K562 (cell line): ENCODE results near the gene HIPK2. TPM values are rescaled to one million over a fixed set of nuclear protein-coding genes. Genes with fewer than 3 reads are reported as not detected.

Source experiments
- BDP1 ChIP-seq: IDR thresholded peaks from 3 replicates; pipeline ENCODE4 v1.6.1; 2011; ENCODE audit not compliant: insufficient read length, insufficient read depth
- KAT8 ChIP-seq: fragments of 450-650 bp; IDR thresholded peaks from 2 replicates; pipeline ENCODE4 v1.6.1; 2016; ENCODE audit warnings: low read depth, mild to moderate bottlenecking
- NFXL1 ChIP-seq: fragments of 450-650 bp; formaldehyde crosslinking; IDR thresholded peaks from 2 replicates; pipeline ENCODE4 v1.4.0; 2021; ENCODE audit warnings: mild to moderate bottlenecking
- NKRF ChIP-seq: fragments of 450-650 bp; IDR thresholded peaks from 2 replicates; pipeline ENCODE4 v1.6.1; 2016; ENCODE audit warnings: borderline replicate concordance
- NR2F6 ChIP-seq: fragments of 450-650 bp; formaldehyde crosslinking; IDR thresholded peaks from 2 replicates; pipeline ENCODE4 v1.4.0; 2020; ENCODE audit warnings: mild to moderate bottlenecking
- PTTG1 ChIP-seq: fragments of 450-650 bp; IDR thresholded peaks from 2 replicates; pipeline ENCODE4 v1.6.1; 2016; ENCODE audit warnings: low read depth, mild to moderate bottlenecking, missing genetic modification characterization, missing compliant biosample characterization
- SMAD3 ChIP-seq: fragments of 450-650 bp; formaldehyde crosslinking; conservative IDR thresholded peaks from 2 replicates; pipeline ENCODE4 v1.4.0; 2020; ENCODE audit warnings: mild to moderate bottlenecking
- TEAD4 ChIP-seq, 2 experiments: sonication (generic) in 1 of 2; formaldehyde crosslinking in 1 of 2; IDR thresholded peaks; 2 replicates each; pipeline versions ENCODE4 v1.6.1 to v1.8.0; 2012 to 2022; ENCODE audit warnings: borderline replicate concordance in 1 of 2, inconsistent platforms in 1 of 2, low read length in 1 of 2, mild to moderate bottlenecking in 1 of 2, missing genetic modification reagents in 1 of 2
- ZBTB11 ChIP-seq, 3 experiments: fragments of 200-800 bp in 1 of 3; fragments of 250-450 bp in 1 of 3; fragments of 450-650 bp in 1 of 3; sonication (Bioruptor Pico) in 1 of 3; sonication (Bioruptor generic) in 1 of 3; formaldehyde crosslinking in 1 of 3; IDR thresholded peaks; 2 replicates each; pipeline versions ENCODE4 v1.6.1 to v1.8.0; 2016 to 2022; ENCODE audit warnings: mild to moderate bottlenecking in 2 of 3, missing genetic modification characterization in 2 of 3, missing compliant biosample characterization in 1 of 3, moderate library complexity in 1 of 3
- ZNF24 ChIP-seq: fragments of 450-650 bp; IDR thresholded peaks from 2 replicates; pipeline ENCODE4 v1.6.1; 2016
- ZNF277 ChIP-seq: fragments of 250-450 bp; sonication (Bioruptor Pico); IDR thresholded peaks from 2 replicates; pipeline ENCODE4 v1.8.0; 2022; ENCODE audit warnings: inconsistent platforms, mild to moderate bottlenecking, moderate library complexity, borderline replicate concordance
- ZNF445 ChIP-seq: fragments of 250-450 bp; sonication (Bioruptor Pico); IDR thresholded peaks from 2 replicates; pipeline ENCODE4 v1.4.0; 2020; ENCODE audit warnings: low read depth, mild to moderate bottlenecking, moderate library complexity
- ZNF766 ChIP-seq: fragments of 200-800 bp; sonication (Bioruptor generic); conservative IDR thresholded peaks from 2 replicates; pipeline ENCODE4 v1.6.1; 2016; ENCODE audit warnings: missing genetic modification characterization, missing compliant biosample characterization
- polyA plus RNA-seq, 8 experiments: library from polyadenylated mRNA; depleted of rRNA in 4 of 8; stranded (reverse) in 5 of 8; unstranded in 3 of 8; fragments of >200 nt; fragmentation: Nextera tagmentation in 2 of 8; fragmentation: Illumina TruSeq in 1 of 8; extraction: Ambion mirVana in 2 of 8; extraction: Trizol in 1 of 8; gene quantifications; 2 replicates each; pipeline versions ENCODE4 v1.2.1 to v1.2.3, GENCODE V29; 2011 to 2014; ENCODE audit warnings: inconsistent platforms in 1 of 8, missing spikeins in 1 of 8
- total RNA-seq, 7 experiments: library from RNA; depleted of rRNA in 6 of 7; stranded (reverse); fragments of >200 nt in 6 of 7; fragmentation: Illumina TruSeq in 2 of 7; extraction: Trizol in 2 of 7; gene quantifications; 2 replicates each; pipeline versions ENCODE4 v1.2.1 to v1.2.3, GENCODE V29; 2011 to 2021; ENCODE audit warnings: low replicate concordance in 1 of 7
- TF ChIP-seq, protein P1 (sequence below): fragments of 450-650 bp; IDR thresholded peaks from 2 replicates; pipeline ENCODE4 v1.7.1; 2018; ENCODE audit warnings: mild to moderate bottlenecking, low read depth; ENCODE audit not compliant: partially characterized antibody
- TF ChIP-seq, protein P2 (sequence below): sonication (generic); formaldehyde crosslinking; IDR thresholded peaks from 2 replicates; pipeline ENCODE4 v1.8.1; 2023; ENCODE audit warnings: mild to moderate bottlenecking, missing genetic modification reagents, moderate library complexity

The HIPK2 gene
- total and polyA plus RNA-seq, 9 of the 15 experiments (the other 6 are each of a cell fraction or from before 2014, with no cell fraction given) = 0.69 to 19.8 (median 5.1) TPM

- TF ChIP-seq, protein P1, sequence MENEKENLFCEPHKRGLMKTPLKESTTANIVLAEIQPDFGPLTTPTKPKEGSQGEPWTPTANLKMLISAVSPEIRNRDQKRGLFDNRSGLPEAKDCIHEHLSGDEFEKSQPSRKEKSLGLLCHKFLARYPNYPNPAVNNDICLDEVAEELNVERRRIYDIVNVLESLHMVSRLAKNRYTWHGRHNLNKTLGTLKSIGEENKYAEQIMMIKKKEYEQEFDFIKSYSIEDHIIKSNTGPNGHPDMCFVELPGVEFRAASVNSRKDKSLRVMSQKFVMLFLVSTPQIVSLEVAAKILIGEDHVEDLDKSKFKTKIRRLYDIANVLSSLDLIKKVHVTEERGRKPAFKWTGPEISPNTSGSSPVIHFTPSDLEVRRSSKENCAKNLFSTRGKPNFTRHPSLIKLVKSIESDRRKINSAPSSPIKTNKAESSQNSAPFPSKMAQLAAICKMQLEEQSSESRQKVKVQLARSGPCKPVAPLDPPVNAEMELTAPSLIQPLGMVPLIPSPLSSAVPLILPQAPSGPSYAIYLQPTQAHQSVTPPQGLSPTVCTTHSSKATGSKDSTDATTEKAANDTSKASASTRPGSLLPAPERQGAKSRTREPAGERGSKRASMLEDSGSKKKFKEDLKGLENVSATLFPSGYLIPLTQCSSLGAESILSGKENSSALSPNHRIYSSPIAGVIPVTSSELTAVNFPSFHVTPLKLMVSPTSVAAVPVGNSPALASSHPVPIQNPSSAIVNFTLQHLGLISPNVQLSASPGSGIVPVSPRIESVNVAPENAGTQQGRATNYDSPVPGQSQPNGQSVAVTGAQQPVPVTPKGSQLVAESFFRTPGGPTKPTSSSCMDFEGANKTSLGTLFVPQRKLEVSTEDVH = no peak
- TF ChIP-seq, protein P2, sequence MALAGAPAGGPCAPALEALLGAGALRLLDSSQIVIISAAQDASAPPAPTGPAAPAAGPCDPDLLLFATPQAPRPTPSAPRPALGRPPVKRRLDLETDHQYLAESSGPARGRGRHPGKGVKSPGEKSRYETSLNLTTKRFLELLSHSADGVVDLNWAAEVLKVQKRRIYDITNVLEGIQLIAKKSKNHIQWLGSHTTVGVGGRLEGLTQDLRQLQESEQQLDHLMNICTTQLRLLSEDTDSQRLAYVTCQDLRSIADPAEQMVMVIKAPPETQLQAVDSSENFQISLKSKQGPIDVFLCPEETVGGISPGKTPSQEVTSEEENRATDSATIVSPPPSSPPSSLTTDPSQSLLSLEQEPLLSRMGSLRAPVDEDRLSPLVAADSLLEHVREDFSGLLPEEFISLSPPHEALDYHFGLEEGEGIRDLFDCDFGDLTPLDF (CRISPR knock-in tag) = no peak
- TF ChIP-seq PTTG1 (tag) = no peak
- peak; percentile 33; the same call in 1 of the 2 replicates for TF ChIP-seq TEAD4 (IDR thresholded peaks at IDR 0.05; ENCODE audit: low read length)
- no peak for TF ChIP-seq TEAD4 (CRISPR knock-in tag; IDR thresholded peaks at IDR 0.05; ENCODE audit: borderline replicate concordance)
- peak; percentile 50; the same call in 1 of the 2 replicates for TF ChIP-seq KAT8
- TF ChIP-seq ZNF445 (CRISPR knock-in tag) = no peak
- TF ChIP-seq NR2F6 (CRISPR knock-in tag) = no peak
- no peak for TF ChIP-seq ZNF766 (CRISPR knock-in tag)
- TF ChIP-seq SMAD3 (CRISPR knock-in tag) = no peak
- no peak for TF ChIP-seq ZNF24
- TF ChIP-seq ZNF277 (CRISPR knock-in tag) = no peak
- TF ChIP-seq NFXL1 = no peak
- TF ChIP-seq ZBTB11 (CRISPR knock-in tag; IDR thresholded peaks at IDR 0.05) = no peak
- no peak for TF ChIP-seq BDP1
- no peak for TF ChIP-seq NKRF
These were observed 154.3 kb downstream of the HIPK2 start (continued) for GRCh38 chr7:139623518-139623917.
